Ascending aorta (tissue), 2 donors: Measurements from ENCODE around the gene PTPN9. TPM values are rescaled to one million over a fixed set of nuclear protein-coding genes. Genes with fewer than 3 reads are reported as not detected.
"Not testable (repeated sequence)": the region's sequence is repeated elsewhere in the genome, so short reads cannot be mapped to it uniquely, and the experiment has no call there.

Experiments
- DNase-seq, 2 donors: peaks; one replicate each; pipeline ENCODE4 v3.0.0-alpha.2; 2019; ENCODE audit warnings: low spot score in 2 of 2
- H3K27ac ChIP-seq, 2 donors: fragments of 200-600 bp; sonication (generic); one replicate each; pipeline ENCODE4 v1.5.1; 2016 to 2017; ENCODE audit warnings: mild to moderate bottlenecking in 1 of 2
- H3K27me3 ChIP-seq: fragments of 200-600 bp; sonication (generic); one replicate; pipeline ENCODE4 v1.5.1; 2017
- H3K36me3 ChIP-seq, 2 donors: fragments of 200-600 bp; sonication (generic); one replicate each; pipeline ENCODE4 v1.5.1; 2016
- H3K4me1 ChIP-seq, 2 donors: fragments of 200-600 bp; sonication (generic); one replicate each; pipeline ENCODE4 v1.5.1; 2016 to 2017; ENCODE audit warnings: mild to moderate bottlenecking in 1 of 2
- H3K4me3 ChIP-seq, 2 donors: fragments of 200-600 bp; sonication (generic); one replicate each; pipeline ENCODE4 v1.5.1; 2016 to 2017; ENCODE audit warnings: mild to moderate bottlenecking in 1 of 2
- H3K9me3 ChIP-seq, 2 donors: fragments of 200-600 bp; sonication (generic); one replicate each; pipeline ENCODE4 v1.5.1; 2016
- intact Hi-C: fragments of 100-400 bp; cut with DNase I; formaldehyde crosslinking; loops from one replicate; pipeline ENCODE4 v1.15.1; 2023
- total RNA-seq: library from RNA; depleted of rRNA; stranded (reverse); fragments of >200 nt; gene quantifications from one replicate; pipeline ENCODE4 v1.1.0, GENCODE V29; 2016
- TF ChIP-seq, protein P1 (sequence below), 3 experiments: fragments of 200-600 bp in 2 of 3; fragments of 450-650 bp in 1 of 3; sonication (generic) in 2 of 3; IDR thresholded peaks; one replicate each; pipeline ENCODE4 v1.5.1; 2016 to 2019; ENCODE audit warnings: antibody characterized with exemption in 3 of 3, mild to moderate bottlenecking in 1 of 3, moderate library complexity in 1 of 3

The PTPN9 gene
- total RNA-seq, 1 donor from 2014 or later = 7.1 TPM

- no peaks in the 10 kb centered on the region for H3K9me3 ChIP-seq
- H3K4me1 ChIP-seq = peaks cover 2 to 11% of the 10 kb centered on the region in 2 donors
- TF ChIP-seq, protein P1, sequence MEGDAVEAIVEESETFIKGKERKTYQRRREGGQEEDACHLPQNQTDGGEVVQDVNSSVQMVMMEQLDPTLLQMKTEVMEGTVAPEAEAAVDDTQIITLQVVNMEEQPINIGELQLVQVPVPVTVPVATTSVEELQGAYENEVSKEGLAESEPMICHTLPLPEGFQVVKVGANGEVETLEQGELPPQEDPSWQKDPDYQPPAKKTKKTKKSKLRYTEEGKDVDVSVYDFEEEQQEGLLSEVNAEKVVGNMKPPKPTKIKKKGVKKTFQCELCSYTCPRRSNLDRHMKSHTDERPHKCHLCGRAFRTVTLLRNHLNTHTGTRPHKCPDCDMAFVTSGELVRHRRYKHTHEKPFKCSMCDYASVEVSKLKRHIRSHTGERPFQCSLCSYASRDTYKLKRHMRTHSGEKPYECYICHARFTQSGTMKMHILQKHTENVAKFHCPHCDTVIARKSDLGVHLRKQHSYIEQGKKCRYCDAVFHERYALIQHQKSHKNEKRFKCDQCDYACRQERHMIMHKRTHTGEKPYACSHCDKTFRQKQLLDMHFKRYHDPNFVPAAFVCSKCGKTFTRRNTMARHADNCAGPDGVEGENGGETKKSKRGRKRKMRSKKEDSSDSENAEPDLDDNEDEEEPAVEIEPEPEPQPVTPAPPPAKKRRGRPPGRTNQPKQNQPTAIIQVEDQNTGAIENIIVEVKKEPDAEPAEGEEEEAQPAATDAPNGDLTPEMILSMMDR (IDR thresholded peaks at IDR 0.05) = no peak
- no peaks in the 10 kb centered on the region for H3K27me3 ChIP-seq
- H3K27ac ChIP-seq = peak overlapping the region; percentile 98 to 100
- H3K4me3 ChIP-seq = peak overlapping the region; percentile 86 to 98
- no peaks in the 10 kb centered on the region for H3K36me3 ChIP-seq
- DNase-seq = no peak
- intact Hi-C loops = loop anchor here (5.0 to 10.0 kb wide), 5 partner anchors 126 to 426 kb away; partner anchors contain the start of genes C15orf39, PPCDC, PTPN9 and SNUPN
Observed at GRCh38 chr15:75451202-75451673, 127.9 kb downstream of the PTPN9 start.

DNA sequence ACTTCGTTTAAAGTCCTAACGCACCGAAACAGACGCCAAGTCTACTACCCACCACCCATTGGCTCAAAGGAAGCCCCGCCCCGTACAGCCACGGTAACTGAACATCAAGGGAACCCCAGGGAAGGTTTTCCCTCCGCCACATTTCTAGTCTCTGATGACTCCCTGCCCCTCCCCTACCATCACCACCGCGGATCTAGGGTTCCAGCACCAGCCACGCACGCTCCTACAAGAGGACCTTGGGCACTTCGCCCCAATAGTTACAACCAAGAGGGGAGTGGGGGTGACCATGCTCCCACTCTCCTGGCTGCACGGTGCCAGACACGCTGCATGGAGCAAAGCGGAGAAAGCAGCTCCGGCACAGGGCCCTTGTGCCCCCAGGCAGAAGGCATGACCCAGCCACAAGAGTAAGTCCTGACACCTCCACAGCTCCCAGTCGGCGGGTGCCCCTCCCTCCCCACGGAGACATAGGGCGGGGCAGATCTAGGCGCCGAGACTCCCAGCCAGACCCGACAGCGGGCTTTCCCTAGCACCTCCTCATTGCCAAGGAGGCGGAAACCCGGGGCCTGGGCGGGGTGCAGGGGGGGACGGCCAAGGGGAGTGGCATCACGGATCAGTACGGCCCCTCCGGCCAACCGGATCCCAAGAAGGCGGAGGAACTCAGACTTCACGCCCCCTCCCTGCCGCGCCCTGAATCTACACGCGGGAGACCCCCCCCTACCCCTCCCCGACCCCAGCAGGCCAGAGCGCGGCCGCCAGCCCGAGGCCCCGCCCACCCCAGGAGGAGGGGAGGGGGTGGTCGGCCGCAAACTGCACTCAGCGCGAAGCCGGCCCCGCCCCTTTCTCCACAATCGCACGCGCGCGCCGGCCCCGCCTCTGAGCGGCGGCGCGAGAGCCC lies 128.6 kb downstream of the PTPN9 start:
- no peaks in the 10 kb centered on the region for H3K9me3 ChIP-seq
- peaks cover 2 to 11% of the 10 kb centered on the region in 2 donors for H3K4me1 ChIP-seq
- peak overlapping the region; percentile 86 to 98 for H3K4me3 ChIP-seq
- DNase-seq = peak; percentile 91 to 99
- H3K27me3 ChIP-seq = no peaks in the 10 kb centered on the region
- TF ChIP-seq, protein P1 (IDR thresholded peaks at IDR 0.05) = no peak
- intact Hi-C loops = loop anchor here (1.0 to 10.0 kb wide), 6 partner anchors 82 to 426 kb away; partner anchors contain the start of genes C15orf39, MAN2C1, PPCDC and PTPN9
- H3K36me3 ChIP-seq = no peaks in the 10 kb centered on the region
- peak overlapping the region; percentile 98 to 100 for H3K27ac ChIP-seq

GRCh38 chr15:75449585-75450306 lies 129.4 kb downstream of the PTPN9 start:
- no peak for DNase-seq
- TF ChIP-seq, protein P1 (IDR thresholded peaks at IDR 0.05) = no peak
- Histone ChIP-seq H3K4me1 (peaks cover 2 to 11% of the 10 kb centered on the region in 2 donors), H3K9me3 (no peaks in the 10 kb centered on the region), H3K27ac (peak overlapping the region; percentile 98 to 100), H3K27me3 (no peaks in the 10 kb centered on the region), H3K4me3 (peak overlapping the region; percentile 86 to 98), H3K36me3 (no peaks in the 10 kb centered on the region)
- intact Hi-C loops = loop anchor here (1.0 to 10.0 kb wide), 6 partner anchors 81 to 425 kb away; partner anchors contain the start of genes C15orf39, MAN2C1, PPCDC and PTPN9

GRCh38 chr15:75448171-75448570 lies 130.9 kb downstream of the PTPN9 start:
- H3K4me1 ChIP-seq = peaks cover 2 to 19% of the 10 kb centered on the region in 2 donors
- H3K27me3 ChIP-seq, H3K4me3 ChIP-seq, intact Hi-C loops, H3K36me3 ChIP-seq, H3K9me3 ChIP-seq, H3K27ac ChIP-seq: not testable (repeated sequence)
- DNase-seq = peak in 1 of 2 donors; percentile 61

GRCh38 chr15:75446151-75446550 lies 133.0 kb downstream of the PTPN9 start:
- H3K36me3 ChIP-seq = peaks cover 4 to 5% of the 10 kb centered on the region in 2 donors
- H3K4me3 ChIP-seq = no peak overlapping the region
- H3K4me1 ChIP-seq = peaks cover 0 to 16% of the 10 kb centered on the region in 2 donors
- TF ChIP-seq, protein P1 (IDR thresholded peaks at IDR 0.05) = no peak
- no peak for DNase-seq
- H3K9me3 ChIP-seq = no peaks in the 10 kb centered on the region
- no peaks in the 10 kb centered on the region for H3K27me3 ChIP-seq
- intact Hi-C loops = no loop called here
- no peak overlapping the region for H3K27ac ChIP-seq

DNA sequence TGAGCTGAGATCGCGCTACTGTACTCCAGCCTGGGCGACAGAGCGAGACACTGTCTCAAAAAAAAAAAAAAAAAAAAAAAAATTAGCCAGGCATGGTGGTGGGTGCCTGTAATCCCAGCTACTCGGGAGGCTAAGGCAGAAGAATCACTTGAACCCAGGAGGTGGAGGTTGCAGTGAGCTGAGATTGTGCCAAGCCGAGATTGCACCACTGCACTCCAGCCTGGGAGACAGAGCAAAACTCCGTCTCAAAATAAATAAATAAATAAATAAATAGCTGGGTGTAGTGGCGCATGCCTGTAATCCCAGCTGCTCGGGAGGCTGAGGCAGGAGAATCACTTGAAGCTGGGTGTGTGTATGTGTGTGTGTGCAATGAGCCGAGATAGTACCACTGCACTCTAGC lies 133.8 kb downstream of the PTPN9 start:
- H3K27ac ChIP-seq, H3K36me3 ChIP-seq, H3K4me3 ChIP-seq, intact Hi-C loops, H3K9me3 ChIP-seq, DNase-seq, H3K27me3 ChIP-seq: not testable (repeated sequence)
- peaks cover 0 to 16% of the 10 kb centered on the region in 2 donors for H3K4me1 ChIP-seq

DNA sequence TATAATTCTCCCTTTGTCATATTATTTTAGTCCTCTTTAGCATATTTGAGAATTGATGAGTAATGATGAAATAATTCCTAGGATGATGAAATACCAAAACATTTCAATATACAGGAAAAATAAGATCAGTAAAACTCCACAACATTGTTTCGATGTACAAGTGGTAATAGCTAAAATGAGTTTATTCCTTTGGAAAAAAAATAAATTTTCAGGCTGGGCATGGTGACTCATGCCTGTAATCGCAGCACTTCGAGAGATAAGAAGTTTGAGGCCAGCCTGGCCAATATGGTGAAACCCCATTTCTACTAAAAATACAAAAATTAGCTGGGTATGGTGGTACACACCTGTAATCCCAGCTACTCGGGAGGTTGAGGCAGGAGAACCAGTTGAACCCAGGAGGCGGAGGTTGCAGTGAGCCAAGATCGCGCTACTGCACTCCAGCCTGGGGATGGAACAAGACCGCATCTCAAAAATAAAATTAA lies 135.1 kb downstream of the PTPN9 start:
- H3K36me3 ChIP-seq, H3K9me3 ChIP-seq, H3K27ac ChIP-seq, intact Hi-C loops, DNase-seq, H3K4me3 ChIP-seq, H3K27me3 ChIP-seq: not testable (repeated sequence)
- H3K4me1 ChIP-seq = peaks cover 0 to 11% of the 10 kb centered on the region in 2 donors
